Stimulated activated CD4-positive, alpha-beta T cell treated with anti-CD3 and anti-CD28 coated beads, Interleukin-1b, Interleukin-23, amount 100 ng/mL, for 24 hours (primary cell): ENCODE data around the gene HDDC3.

Experiments used
- DNase-seq, 4 experiments: peaks; one replicate each; pipeline ENCODE4 v3.0.0-alpha.2; 2020; ENCODE audit warnings: low read depth in 4 of 4, low spot score in 1 of 4

Gene HDDC3

DNA sequence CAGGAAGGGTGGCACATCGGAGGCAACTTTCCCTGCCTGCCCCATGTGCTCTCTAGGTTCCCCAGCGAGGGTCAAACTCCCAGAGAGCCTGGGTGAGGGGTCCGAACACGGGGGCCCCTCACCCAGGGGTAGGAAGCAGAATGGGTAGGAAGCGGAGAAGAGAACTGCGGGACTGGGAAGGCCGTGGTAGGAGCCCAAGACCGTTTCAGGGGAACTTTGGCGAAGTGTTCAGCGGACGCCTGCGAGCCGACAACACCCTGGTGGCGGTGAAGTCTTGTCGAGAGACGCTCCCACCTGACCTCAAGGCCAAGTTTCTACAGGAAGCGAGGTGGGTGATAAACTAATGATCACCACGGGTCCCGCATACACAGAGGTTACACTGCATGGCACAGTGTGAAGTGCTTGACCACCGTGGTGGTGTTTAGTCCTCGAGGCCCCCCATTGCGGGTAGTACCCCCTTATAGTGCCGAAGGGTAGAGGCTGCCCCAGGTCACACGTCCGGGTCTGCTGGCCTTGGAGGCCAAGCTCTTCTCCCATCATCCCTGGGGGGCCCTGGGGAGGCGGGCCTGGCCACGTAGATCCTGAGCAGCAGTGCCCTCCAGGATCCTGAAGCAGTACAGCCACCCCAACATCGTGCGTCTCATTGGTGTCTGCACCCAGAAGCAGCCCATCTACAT is 39.7 kb downstream of the HDDC3 start:
- DNase-seq = no peak

DNA sequence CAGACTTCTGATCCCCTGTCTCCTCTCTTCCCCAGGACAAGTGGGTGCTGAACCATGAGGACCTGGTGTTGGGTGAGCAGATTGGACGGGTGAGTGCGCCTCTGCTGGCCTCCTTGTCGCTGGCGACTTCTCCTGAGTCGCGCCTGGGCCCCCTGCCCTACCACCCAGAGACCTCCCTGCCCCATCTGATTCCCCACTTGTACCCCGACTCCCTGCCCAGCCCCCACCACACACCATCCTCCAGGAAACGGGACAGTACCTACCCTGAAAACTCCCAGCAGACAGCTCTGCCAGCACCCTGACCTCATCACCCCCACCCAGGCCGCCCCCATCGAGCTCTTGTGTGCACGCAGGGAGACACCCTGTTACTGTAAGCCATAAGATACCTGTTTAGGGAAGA is 40.3 kb downstream of the HDDC3 start:
- no peak for DNase-seq

DNA sequence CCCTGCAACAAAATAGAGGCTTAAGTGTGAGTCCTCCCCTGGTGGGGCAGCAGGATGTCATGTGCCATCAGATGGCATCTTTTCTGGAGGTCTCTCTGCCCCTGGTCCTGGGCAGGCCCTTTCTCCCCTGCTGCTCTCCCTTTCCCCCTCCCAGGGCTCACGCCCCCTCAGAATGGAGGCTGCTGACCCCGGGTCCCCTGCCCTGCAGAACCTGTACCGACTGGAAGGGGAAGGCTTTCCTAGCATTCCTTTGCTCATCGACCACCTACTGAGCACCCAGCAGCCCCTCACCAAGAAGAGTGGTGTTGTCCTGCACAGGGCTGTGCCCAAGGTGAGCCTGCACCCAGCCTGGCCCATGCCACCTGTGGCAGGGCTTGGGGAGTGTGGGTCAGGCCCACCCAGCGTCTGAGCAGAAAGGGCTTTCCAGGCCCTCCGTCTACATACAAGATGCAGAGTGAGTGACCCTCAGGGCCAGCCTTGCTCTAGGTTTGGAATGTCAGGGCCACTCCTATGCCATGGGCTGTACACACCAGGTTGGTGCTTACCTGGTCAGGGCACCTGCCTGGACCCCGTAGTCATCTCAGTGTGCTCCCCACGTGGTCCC is 40.9 kb downstream of the HDDC3 start:
- DNase-seq = no peak

DNA sequence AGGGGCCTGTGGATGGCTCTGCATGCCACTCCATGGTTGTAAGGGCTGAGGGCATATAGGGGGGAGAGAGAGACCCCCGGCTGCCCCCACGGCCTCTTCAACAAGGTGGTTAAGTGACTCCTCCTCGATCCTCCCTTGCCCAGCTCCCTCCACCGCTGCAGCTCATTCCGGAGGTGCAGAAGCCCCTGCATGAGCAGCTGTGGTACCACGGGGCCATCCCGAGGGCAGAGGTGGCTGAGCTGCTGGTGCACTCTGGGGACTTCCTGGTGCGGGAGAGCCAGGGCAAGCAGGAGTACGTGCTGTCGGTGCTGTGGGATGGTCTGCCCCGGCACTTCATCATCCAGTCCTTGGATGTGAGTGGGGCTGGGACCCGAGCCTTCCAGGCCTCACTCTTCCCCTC is 41.5 kb downstream of the HDDC3 start:
- DNase-seq = no peak

DNA sequence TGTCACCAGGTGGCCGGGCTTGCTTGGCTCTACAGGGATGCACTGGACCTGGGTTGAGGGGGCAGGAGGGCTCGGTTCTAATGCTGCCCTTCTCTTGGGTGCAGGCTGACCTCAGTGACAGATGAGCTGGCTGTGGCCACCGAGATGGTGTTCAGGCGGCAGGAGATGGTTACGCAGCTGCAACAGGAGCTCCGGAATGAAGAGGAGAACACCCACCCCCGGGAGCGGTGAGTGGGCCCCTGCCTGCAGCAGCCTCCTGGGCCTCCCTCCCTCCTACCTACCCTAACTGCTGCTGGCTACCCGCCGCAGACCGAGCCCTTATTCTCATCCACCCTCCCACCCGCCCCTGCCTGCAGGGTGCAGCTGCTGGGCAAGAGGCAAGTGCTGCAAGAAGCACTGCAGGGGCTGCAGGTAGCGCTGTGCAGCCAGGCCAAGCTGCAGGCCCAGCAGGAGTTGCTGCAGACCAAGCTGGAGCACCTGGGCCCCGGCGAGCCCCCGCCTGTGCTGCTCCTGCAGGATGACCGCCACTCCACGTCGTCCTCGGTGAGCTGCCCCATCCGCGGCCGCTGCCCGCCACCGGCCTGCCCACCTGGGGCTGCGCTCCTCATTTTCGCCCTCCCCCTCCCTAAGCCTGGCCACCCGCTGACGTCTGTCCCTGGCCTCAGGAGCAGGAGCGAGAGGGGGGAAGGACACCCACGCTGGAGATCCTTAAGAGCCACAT is 42.5 kb downstream of the HDDC3 start:
- no peak for DNase-seq

DNA sequence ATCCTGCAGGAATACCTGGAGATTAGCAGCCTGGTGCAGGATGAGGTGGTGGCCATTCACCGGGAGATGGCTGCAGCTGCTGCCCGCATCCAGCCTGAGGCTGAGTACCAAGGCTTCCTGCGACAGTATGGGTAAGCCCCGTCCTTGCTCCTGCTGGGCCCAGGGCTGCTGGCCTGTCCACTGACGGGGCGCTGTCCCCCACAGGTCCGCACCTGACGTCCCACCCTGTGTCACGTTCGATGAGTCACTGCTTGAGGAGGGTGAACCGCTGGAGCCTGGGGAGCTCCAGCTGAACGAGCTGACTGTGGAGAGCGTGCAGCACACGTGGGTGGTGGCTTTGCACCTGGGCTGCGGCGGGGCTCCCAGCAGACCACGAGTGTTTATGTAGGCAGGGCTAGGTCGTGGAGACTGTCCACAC is 43.0 kb downstream of the HDDC3 start:
- no peak for DNase-seq

DNA sequence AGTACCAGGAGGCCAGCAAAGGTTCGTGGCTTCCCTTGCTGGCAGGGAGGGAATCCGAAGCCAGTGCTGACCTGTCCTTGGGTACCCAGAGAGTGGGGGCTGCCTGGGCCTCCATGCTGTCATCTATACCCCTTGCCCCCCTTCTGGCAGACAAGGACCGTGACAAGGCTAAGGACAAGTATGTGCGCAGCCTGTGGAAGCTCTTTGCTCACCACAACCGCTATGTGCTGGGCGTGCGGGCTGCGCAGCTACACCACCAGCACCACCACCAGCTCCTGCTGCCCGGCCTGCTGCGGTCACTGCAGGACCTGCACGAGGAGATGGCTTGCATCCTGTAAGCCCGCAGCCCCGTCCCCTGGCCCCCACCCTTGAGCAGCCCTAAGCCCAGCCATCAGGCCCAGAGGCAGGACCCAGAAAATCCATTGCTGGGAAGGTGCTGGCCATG is 45.3 kb downstream of the HDDC3 start:
- no peak for DNase-seq

DNA sequence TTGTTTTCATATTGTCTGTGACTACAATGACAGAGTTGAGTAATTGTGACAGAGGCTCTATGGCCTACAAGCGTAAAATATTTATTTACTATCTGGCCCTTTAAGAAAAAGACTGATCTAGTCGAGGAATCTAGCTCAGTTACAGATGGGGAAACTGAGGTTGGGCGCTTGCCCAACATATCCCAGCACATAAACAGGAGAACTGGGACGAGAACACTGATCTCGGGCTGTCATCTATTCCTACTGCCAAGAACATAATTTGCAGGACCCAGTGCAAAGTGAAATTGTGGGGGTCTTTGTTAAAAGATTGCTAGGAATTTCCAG is 46.1 kb downstream of the HDDC3 start:
- no peak for DNase-seq

DNA sequence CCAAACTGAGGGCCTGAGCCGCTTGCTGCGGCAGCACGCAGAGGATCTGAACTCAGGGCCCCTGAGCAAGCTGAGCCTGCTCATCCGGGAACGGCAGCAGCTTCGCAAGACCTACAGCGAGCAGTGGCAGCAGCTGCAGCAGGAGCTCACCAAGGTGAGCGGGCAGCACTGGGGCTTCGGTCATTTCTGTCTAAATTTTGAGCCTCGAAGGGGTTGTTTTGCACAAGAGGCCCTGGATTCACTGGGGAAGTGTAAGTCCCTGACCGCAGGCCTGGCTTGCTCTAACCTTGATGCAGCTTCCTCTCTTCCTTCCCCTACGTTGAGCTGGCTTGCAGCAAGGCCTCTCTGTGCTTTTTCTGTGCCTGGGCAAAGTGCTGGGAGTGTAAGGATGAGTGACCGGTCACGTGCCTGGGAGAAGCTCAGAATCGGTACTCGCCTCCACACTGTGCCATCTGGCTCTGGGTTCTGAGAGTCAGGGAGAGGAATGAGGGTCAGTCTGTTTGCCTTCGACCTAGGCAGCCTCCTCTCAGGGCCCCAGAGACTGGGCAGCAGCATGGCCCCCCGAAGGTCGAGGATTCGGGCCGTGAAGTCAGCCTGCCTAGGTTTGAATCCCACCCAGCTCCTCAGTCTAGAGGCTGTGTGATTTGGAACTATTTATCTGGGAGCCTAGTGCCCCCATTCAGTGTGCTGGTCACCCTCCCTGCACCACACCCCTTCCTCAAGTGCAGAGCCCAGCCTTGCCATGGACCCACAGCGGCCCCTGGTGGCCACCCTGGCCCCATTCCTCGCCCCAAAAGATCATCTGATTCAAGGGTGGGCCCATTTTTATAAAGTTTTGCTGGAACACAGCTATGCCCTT is 46.7 kb downstream of the HDDC3 start:
- DNase-seq = peak; percentile 62 to 83 (median 73)

DNA sequence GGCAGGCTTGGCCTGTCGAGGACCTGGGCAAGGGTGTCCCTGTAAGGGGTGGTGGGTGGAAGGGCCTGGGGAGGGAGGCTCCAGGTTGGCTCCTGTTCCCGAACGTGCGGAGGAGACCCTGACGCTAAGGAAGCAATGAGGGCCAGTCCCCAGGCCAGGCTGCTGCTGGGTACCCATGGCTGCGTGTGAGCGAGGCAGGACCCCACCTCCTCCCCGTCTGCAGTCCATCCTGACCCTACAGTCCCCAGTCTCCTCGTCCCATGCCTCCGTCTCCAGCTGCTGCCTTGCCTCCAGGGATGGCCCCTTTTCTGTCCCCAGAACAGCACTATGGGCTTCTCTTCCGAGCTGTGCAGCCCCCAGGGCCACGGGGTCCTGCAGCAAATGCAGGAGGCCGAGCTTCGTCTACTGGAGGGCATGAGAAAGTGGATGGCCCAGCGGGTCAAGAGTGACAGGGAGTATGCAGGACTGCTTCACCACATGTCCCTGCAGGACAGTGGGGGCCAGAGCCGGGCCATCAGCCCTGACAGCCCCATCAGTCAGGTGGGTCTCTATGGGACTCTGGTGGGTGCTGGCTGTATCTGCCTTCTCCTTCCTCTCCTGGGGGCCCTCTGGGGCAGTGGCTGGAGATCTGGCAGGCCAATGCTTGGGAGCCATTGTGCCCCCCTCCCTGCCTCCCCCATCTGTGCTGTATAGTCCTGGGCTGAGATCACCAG is 47.5 kb downstream of the HDDC3 start:
- no peak for DNase-seq

DNA sequence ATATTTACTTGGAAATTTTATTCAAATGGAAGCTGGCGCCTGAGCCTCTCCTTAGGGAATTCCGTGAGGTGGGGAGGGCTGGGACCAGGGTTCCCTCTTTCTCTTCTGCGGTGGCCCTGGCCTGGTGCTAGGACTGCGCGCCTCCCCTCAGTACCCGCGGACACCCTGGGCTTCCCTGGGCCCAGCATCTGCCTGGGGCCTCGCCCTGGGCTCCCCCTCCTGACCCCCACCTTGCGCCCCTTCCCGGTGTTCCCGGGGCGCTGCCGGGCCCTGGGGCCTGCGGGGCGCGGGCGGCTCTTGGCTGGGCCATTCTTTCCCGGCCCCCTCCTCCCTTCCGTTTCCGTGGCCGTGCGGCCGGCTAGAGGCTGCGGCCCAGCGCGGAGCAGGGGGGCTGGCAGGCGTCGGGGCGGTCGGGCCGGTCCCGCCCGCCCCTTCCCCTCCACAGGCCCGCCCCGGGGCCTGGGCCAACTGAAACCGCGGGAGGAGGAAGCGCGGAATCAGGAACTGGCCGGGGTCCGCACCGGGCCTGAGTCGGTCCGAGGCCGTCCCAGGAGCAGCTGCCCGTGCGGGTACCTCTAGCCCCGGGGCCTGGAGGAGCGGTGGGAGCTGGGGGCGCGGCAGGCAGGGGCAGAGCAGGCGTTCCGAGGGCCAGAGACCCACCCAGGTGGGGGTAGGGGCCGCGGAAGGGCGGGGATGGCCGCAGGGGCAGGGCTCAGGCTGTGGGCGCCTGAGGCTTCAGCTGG is 48.2 kb downstream of the HDDC3 start, which contains the start of gene FES:
Gene FES (plus strand): TSS at position 529 of the 743 bp plus-strand sequence. CDS start 542 bp downstream, outside the sequence.
- DNase-seq = no peak

DNA sequence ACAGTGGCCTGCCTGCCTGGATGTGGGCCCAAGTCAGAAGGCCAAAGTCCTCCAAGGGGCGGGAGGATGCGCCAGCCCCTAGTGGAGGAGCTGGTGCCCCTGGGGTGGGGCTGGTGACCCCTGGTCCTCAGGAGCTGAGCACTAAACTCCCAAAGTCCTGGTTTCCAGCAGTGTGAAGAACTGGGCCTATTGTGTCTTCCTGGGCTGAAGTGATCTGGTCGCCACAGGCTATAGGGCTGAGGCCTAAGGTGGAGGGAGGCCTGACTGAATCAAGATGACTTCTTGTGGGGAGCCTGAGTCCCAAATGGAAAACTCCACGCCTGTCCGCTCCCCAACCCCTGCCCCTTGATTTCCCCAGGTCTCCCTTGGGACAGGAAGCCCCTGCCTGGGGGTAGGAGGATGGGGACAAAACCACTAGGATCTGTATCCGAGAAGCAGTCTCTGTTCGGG is 48.8 kb downstream of the HDDC3 start:
- DNase-seq = no peak

DNA sequence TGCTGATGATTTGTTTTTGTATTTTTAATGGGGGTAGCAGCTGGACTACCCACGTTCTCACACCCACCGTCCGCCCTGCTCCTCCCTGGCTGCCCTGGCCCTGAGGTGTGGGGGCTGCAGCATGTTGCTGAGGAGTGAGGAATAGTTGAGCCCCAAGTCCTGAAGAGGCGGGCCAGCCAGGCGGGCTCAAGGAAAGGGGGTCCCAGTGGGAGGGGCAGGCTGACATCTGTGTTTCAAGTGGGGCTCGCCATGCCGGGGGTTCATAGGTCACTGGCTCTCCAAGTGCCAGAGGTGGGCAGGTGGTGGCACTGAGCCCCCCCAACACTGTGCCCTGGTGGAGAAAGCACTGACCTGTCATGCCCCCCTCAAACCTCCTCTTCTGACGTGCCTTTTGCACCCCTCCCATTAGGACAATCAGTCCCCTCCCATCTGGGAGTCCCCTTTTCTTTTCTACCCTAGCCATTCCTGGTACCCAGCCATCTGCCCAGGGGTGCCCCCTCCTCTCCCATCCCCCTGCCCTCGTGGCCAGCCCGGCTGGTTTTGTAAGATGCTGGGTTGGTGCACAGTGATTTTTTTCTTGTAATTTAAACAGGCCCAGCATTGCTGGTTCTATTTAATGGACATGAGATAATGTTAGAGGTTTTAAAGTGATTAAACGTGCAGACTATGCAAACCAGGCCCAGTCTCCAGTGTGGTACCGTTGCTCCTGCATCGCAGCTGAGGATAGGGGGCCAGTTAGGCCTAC is 49.4 kb downstream of the HDDC3 start:
- no peak for DNase-seq

DNA sequence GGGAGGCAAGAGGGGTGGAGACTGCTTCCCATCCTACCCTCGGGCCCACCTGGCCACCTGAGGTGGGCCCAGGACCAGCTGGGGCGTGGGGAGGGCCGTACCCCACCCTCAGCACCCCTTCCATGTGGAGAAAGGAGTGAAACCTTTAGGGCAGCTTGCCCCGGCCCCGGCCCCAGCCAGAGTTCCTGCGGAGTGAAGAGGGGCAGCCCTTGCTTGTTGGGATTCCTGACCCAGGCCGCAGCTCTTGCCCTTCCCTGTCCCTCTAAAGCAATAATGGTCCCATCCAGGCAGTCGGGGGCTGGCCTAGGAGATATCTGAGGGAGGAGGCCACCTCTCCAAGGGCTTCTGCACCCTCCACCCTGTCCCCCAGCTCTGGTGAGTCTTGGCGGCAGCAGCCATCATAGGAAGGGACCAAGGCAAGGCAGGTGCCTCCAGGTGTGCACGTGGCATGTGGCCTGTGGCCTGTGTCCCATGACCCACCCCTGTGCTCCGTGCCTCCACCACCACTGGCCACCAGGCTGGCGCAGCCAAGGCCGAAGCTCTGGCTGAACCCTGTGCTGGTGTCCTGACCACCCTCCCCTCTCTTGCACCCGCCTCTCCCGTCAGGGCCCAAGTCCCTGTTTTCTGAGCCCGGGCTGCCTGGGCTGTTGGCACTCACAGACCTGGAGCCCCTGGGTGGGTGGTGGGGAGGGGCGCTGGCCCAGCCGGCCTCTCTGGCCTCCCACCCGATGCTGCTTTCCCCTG is 50.2 kb downstream of the HDDC3 start:
- no peak for DNase-seq

DNA sequence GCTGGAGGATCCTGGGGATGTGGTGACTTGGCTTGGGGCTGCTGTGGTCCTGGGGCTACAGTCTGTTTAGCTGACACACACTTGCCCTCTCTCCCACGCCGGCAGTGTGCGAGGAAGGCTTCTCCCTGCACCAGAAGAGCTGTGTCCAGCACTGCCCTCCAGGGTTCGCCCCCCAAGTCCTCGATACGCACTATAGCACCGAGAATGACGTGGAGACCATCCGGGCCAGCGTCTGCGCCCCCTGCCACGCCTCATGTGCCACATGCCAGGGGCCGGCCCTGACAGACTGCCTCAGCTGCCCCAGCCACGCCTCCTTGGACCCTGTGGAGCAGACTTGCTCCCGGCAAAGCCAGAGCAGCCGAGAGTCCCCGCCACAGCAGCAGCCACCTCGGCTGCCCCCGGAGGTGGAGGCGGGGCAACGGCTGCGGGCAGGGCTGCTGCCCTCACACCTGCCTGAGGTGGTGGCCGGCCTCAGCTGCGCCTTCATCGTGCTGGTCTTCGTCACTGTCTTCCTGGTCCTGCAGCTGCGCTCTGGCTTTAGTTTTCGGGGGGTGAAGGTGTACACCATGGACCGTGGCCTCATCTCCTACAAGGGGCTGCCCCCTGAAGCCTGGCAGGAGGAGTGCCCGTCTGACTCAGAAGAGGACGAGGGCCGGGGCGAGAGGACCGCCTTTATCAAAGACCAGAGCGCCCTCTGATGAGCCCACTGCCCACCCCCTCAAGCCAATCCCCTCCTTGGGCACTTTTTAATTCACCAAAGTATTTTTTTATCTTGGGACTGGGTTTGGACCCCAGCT is 51.0 kb downstream of the HDDC3 start:
- DNase-seq = no peak

DNA sequence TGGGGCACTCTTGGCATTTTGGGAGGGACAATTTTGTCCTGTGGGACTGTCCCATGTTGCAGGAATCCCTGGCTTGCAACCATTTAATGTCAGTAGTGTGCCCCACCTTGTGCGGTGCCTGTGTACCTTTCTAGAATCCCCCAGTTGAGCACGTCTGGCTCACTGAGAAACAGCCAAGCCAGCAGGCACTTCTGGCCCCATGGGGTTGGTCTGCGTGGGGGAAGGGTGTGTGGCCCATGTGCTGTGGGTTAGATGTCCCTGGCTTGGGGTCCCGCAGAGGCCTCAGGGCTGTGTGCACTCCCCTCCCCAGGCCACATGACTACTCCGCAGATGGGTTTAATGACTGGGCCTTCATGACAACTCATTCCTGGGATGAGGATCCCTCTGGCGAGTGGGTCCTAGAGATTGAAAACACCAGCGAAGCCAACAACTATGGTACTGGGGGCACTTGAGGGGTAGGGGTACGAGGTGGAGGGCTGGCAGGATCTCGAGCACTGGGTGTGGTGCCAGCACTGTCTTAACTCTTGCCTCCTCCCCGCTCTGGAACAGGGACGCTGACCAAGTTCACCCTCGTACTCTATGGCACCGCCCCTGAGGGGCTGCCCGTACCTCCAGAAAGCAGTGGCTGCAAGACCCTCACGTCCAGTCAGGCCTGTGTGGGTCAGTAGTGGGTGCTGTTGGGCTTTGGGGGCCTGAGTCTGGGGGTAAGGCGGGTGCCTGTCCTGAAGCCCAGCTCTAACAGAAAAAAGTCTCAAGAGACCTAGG is 51.8 kb downstream of the HDDC3 start:
- no peak for DNase-seq
